HG02763 (cell line): ENCODE measurements around the gene TMPRSS5.
"Not testable (repeated sequence)": the region's sequence is repeated elsewhere in the genome, so short reads cannot be mapped to it uniquely, and the experiment has no call there.

Source experiments
- ATAC-seq: cut with Tn5 transposase; IDR thresholded peaks from one replicate; pipeline ENCODE4 v1.9.1; 2021; ENCODE audit warnings: mild to moderate bottlenecking, moderate library complexity; ENCODE audit not compliant: unreplicated experiment

TMPRSS5 gene

DNA sequence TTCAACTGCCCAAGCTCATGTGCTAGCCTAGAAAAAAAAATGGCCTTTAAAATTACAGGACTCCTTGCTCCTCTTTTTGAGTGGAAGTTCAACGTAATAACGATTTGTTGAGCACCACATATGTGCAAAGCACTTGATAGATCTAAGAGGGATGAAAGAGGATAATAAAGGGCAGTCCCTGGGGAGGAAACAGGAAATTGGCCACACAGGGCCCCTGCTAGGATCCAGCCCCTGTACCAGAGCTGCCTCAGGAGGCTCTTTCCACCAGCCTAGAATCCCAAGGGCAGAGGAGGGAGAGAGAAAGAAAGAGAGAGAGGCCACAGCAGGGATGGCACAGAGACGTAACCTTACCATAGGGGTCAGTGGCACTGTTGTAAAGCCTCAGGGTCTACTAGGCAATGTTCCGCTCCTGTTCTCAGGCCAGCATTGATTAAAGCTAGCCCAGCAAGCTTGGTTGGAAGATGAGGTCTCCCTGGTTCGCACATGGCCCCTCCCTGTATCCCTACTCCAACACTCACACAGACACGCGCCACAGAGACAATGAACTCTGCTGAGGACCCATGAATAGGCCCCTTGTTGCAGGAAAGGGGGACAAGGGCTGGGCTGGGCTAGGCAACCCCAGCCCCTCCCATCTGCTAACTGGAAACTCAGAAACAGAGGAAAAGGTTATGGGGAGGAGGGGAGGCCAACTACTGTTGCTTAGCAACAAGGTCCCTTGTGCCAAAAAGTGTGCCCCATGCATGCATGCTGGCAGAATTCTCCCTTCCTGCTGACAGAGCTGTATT is at the start of gene TMPRSS5:
Gene TMPRSS5 (minus strand): TSS at position 438 of the 785 bp plus-strand sequence. CDS start 84 bp downstream, at position 354.
- ATAC-seq: no peak

DNA sequence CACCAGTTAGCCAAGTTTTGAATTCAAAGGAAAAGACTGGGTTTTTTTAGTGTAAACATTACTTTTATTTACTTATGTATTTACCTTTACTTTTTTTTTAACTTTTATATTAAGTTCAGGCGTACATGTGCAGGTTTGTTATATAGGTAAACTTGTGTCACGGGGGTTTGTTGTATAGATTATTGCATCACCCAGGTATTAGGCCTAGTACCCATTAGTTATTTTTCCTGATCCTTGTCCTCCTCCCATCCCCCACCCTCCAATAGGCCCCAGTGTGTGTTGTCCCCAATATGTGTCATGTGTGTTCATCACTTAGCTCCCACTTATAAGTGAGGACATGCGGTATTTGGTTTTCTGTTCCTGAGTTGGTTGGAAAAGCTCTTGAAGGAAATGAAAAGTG is 46.8 kb upstream of the TMPRSS5 start:
- no peak for ATAC-seq

DNA sequence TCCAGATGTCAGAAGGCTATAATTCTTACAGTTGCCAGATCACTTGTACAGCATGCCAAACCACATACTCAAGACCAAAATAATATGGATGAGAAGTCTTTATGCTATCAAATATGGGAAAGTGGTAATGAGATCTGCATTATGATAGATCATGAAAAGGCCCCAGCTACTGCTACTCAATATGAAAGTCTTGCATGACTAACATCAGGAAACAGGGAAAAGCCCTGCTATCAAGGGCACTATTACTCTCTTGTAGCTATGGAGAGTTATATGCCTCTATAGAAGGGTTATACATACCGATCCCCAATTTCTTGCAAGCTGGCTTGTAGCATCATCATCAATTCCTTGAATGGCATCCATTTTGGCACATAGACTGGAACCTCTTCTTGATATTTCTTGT is 30.2 kb upstream of the TMPRSS5 start:
- ATAC-seq: no peak

DNA sequence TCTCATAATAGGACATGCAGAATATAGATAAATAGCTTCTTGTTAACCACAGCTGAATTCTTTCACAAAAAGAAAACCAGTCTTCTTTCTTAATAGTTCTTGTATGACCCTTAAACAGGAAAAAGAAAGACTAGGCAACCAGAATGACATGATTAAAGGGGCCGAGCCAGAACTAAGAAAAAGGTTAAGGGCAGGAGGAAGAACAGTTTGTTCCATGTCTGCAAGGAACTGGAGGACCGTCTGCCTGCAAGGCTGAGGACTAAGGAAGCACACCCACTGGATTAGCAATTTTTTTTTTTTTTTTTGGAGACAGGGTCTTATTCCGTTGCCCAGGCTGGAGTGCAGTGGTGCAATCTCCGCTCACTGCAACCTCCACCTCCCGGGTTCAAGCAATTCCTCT is 26.0 kb upstream of the TMPRSS5 start:
- no peak for ATAC-seq

GRCh38 chr11:113730887-113731726 is 25.0 kb upstream of the TMPRSS5 start:
- ATAC-seq: no peak

DNA sequence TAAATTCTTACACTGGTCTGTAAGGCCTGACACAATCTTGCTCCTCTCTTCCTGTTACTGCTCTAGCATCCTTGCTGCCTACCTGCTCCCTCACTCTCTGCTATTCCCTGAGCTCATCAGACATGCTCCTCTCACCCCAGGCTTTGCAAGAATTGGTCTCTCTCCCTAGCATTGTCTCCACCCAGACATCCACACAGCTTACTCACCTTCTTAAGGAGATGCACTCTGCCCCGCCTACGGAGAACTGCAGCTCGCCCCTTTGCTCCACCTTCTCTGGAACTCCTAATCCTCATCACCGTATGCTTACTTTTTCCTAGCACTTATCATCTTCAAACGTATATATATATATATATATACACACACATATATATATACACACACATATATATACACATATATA is 23.3 kb upstream of the TMPRSS5 start:
- no peak for ATAC-seq

DNA sequence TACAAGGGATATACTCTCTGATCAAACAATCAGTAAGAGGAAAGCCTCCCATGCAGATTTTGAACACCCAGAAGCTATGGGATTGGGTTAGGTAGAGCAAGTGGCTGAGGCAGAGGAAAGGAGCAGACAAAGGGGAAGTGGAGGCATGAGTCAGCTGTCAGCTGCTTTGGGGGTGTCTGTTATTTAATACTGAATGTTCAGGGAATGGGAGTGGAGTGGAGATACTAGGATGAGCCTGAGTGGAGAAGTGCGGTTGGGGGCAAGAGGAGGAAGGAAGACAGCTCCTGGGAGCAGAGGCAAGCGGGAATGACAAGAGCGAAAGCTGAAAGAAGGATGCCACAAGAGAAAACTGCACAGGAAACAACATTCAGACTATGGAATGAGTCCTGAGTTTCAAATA is 22.7 kb upstream of the TMPRSS5 start:
- ATAC-seq: no peak

DNA sequence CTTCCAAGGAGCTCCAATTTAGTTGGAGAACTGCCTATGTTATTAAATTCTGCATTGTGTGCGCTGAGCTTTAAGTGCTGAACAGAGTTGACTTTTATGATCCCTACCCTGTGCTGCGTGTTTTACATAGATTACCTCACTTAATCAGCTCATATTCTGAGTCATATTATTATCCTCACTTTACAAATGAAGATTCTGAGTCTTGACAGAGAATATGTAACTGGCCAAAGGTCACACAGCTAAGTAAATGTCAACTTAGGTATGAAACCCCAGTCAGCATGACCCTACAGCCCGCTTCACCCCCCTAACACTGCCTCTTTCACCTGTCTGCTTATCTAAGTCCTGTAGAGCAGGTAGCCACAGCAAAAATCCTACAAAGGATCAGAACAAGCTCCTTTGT is 19.8 kb upstream of the TMPRSS5 start:
- no peak for ATAC-seq

GRCh38 chr11:113725407-113725806 is 19.3 kb upstream of the TMPRSS5 start:
- no peak for ATAC-seq

DNA sequence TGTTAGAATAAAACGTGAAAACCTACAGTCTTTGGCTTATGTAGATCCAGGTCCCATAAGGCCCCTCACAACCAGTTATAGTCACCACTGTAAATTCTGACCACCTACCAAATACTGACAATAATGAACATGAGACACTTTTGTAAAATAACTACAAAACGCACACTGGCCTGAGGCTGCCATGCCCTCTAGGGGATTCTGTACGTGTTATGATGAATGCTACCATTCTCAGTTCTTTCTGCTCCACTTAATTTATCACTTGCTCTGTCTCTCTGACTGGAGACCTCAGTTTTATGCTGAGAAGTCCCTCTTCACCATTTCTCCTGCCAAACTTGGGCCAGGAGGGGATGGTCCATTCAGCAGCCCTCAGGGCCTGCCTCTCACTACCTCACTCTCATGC is 18.7 kb upstream of the TMPRSS5 start:
- no peak for ATAC-seq

DNA sequence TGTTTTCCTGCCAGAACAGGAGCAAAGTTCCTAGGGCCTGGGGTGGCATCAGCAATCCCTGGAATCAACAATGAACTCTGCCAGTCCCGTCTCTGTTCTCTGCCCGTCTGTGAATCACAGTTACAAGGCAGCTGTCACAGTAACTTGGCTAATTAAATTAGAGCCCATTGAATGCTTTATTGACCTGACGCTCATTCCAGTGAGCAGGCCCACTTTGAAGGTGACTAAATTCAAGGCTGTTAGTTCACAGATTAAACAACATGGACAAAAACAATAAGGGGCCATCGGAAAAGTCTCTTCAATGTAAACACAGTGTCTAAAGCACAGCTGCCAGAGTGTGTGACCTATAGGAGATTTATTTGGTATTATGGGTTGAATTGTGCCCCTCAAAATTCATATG is 17.7 kb upstream of the TMPRSS5 start:
- ATAC-seq: no peak

DNA sequence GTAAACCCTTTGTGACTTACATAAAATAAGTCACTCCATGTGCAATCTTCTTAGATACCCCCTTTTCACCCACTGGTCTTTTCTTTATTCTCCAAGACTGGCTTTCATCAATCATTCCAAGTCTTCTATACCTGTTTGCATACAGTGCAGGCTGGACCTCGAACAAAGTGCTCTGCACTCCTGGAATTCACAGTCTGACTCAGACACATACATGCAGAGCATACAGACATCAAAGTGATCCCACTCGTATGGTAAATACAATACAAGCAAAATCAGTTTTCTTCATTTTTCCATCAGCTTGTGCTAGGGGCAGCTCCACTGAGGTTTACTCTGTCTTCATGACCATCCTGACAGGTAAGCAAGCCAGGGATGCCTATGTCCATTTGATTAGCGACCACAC is 16.8 kb upstream of the TMPRSS5 start:
- ATAC-seq: no peak

DNA sequence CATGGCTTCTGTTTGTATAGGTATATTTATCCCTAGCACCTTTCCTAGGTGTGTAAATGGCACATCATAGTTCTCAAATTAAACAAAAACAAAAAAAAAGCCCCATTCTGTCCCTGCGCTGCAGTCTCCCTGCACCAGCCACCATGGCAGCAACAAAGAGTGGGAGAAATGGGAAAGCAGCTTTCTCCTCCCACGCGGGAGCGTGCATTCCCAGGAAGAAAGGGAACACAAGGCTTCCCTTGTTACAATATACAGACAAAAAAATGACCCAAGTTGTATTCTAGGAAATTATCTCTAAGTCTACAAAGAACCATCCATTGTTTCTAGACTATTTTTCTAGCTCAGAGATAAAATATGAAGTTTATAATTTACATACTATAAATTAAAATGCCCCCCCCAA is 16.1 kb upstream of the TMPRSS5 start:
- ATAC-seq: no peak

GRCh38 chr11:113721462-113722066 is 15.5 kb upstream of the TMPRSS5 start:
- ATAC-seq: no peak

DNA sequence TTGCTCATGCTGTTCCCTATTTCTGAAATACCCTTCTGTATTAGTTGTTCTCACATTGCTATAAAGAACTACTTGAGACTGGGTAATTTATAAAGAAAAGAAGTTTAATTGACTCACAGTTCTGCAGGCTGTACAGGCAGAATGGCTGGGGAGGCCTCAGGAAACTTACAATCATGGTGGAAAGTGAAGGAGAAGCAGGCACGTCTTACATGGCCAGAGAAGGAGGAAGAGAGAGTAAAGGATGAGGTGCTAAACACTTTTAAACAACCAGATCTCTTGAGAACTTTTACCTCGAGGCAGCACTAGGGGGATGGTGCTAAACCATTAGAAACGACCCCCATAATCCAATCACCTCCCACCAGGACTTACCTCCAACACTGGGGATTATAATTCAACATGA is 14.4 kb upstream of the TMPRSS5 start:
- ATAC-seq: not testable (repeated sequence)

DNA sequence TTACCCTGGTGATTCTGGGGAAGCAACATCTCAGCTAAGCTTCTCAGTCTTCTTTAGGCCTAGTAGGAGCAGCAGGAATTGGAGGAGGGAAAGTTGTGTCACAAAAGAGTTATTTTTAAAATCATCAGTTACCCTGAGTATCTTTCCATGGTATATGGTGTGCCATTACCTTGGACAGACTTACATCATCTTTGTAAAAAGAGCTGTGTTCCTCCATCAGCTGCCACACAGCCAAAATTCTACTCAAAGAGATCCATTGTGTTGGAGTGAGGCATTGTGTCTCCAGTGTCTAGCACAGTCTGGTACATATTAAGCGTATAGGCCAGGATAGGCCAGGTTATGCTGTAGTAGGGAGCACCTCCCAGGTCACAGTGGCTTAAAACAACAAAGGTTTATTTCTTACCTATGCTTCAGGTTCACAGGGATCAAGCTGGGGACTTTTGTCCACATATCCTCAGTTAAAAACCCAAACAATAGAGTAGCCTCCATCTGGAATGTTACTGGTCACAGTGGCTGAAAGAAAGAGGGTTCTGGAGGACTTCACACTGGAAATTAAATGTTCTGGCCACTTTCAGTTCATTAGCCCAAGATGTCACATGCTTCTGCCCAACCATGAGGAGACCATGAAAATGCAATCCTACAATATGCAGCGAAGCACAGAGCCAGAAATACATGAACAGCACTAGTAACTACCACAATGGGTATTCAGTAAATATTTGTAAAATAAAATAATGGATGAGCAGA is 9.9 kb upstream of the TMPRSS5 start:
- no peak for ATAC-seq

DNA sequence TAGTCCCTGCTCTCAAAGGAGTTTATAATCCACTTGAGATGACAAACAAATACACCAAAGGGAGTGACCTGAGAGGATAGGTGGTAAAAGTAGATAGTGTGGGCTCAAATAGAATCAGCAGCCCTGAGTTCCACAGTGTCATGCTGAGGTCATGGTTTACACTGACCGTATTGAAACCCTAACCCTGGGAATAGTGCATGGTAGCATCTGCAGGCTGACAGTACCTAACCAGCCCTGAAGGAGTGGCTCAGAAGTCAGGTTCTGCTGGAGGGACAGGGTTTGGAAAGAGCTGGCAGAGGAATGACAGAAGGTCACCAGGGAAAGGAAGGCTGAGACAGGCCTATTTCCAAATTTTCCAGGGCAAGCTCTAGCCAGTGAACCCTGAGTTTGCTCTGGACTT is 9.2 kb upstream of the TMPRSS5 start:
- ATAC-seq: no peak

- ATAC-seq: no peak
Measured at GRCh38 chr11:113710989-113711388, 4.9 kb upstream of the TMPRSS5 start.

- ATAC-seq: not testable (repeated sequence)
Measured at GRCh38 chr11:113703551-113703950, 2.6 kb downstream of the TMPRSS5 start.

DNA sequence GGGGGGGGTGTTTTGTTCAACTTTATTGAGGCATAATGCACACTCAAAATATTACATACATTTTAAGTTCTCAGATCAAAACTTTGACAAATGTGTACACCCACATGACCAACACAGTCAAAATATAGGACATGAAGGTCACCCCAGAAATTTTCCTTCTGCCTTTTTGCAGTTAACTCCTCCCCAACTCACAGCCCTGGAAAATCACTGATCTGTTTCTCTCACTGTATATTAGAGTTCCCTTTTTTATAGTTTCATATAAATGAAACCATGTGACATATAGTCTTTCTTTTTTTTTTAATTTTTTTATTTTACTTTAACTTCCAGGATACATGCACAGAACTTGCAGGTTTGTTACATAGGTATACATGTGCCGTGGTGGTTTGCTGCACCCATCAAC is 4.6 kb downstream of the TMPRSS5 start:
- ATAC-seq: no peak

DNA sequence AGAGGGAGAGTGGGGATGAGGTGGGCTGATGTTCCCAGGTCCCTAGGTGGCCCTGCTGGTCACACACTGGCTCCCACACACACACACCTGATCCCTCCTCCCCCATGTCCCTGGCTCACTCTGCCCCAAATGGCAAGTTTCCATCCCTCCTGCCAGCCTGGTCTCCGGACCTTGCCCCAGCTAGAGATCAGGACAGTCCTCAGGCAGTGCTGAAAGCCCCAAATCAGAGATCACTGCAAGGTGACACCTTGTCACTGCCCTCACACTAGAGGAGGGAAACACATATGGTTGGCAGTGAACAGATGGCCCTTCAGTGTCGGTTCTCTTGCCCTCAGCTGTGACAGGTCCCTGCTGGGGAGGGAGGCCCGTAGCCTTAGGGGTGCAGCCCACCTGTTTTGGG is 7.6 kb downstream of the TMPRSS5 start:
- no peak for ATAC-seq
